A673 (cell line): ENCODE measurements around the gene ST6GALNAC4.

Experiments
- CTCF ChIP-seq: fragments of 300-800, 200-600 bp; sonication (generic); conservative IDR thresholded peaks from 2 replicates; pipeline ENCODE4 v1.5.1; 2017; ENCODE audit warnings: low read depth, mild to moderate bottlenecking, antibody characterized with exemption, low read length, moderate library complexity, mixed read lengths
- EZH2 ChIP-seq: fragments of 200-600 bp; sonication (generic); IDR thresholded peaks from 2 replicates; pipeline ENCODE4 v1.6.1; 2017; ENCODE audit warnings: borderline replicate concordance, low read depth, mild to moderate bottlenecking, mixed read lengths, antibody characterized with exemption, low read length; ENCODE audit not compliant: poor library complexity, severe bottlenecking

- TF ChIP-seq EZH2 (no peak), CTCF (no peak)
Measured at GRCh38 chr9:127959841-127960409, 43.1 kb upstream of the ST6GALNAC4 start.
